Measurements from ENCODE around the gene L1CAM.

DNA sequence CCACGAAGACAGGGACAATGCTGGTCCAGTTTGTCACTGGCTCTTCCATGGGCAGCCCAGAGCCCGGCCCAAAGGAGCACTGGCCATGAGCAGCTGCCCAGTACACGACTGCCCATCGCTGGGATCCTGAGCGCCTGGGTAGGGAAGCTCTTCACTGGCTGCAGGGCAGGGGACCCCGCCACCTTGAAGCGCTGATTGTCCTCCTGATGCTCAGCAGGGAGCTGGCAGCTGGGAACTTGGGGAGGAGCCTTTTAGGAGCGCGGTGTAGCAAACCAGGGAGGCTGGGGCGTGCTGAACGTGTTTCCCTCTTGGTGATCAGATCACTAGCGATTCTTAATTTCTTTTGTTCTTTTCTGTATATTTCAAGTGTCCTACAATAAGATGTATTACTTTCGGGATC is 1.8 kb downstream of the L1CAM start:
- TF ChIP-seq, protein P1, sequence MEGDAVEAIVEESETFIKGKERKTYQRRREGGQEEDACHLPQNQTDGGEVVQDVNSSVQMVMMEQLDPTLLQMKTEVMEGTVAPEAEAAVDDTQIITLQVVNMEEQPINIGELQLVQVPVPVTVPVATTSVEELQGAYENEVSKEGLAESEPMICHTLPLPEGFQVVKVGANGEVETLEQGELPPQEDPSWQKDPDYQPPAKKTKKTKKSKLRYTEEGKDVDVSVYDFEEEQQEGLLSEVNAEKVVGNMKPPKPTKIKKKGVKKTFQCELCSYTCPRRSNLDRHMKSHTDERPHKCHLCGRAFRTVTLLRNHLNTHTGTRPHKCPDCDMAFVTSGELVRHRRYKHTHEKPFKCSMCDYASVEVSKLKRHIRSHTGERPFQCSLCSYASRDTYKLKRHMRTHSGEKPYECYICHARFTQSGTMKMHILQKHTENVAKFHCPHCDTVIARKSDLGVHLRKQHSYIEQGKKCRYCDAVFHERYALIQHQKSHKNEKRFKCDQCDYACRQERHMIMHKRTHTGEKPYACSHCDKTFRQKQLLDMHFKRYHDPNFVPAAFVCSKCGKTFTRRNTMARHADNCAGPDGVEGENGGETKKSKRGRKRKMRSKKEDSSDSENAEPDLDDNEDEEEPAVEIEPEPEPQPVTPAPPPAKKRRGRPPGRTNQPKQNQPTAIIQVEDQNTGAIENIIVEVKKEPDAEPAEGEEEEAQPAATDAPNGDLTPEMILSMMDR (IDR thresholded peaks at IDR 0.05): no peak
- TF ChIP-seq POLR2A (IDR thresholded peaks at IDR 0.05): no peak

All from lower leg skin (tissue), 3 donors.